ENCODE results near the gene DAB2IP. TPM values are rescaled to one million over a fixed set of nuclear protein-coding genes. Genes with fewer than 3 reads are reported as not detected.

Gene DAB2IP
- total RNA-seq, 1 experiment from 2014 or later: 31.0 TPM

GRCh38 chr9:121815546-121816448 is 164.4 kb downstream of the DAB2IP start:
- ATAC-seq: no peak
- H3K36me3 ChIP-seq (ENCODE audit: control insufficient read depth in 1 of 2, insufficient read depth in 2 of 2, low read length in 2 of 2): no peaks in the 10 kb centered on the region
- intact Hi-C loops (cut with micrococcal nuclease): no loop called here
- no peaks in the 10 kb centered on the region for H3K9me2 ChIP-seq (ENCODE audit: insufficient read depth)
- ChIA-PET CTCF (no interaction called here), RAD21 (ENCODE audit: low non-redundant PET in 1 of 2, low total read pairs in 2 of 2, uncharacterized antibody in 2 of 2, unreplicated experiment in 2 of 2) (no interaction called here), POLR2A (no interaction called here)
- TF ChIP-seq ZBTB33 (IDR thresholded peaks at IDR 0.05; ENCODE audit: extremely low read depth, insufficient replicate concordance, low read length) (no peak), CEBPB (IDR thresholded peaks at IDR 0.05; ENCODE audit: low read depth) (no peak), TCF7L2 (IDR thresholded peaks at IDR 0.05; ENCODE audit: borderline replicate concordance, extremely low read depth, insufficient read depth, insufficient read length) (no peak), ZFX (IDR thresholded peaks at IDR 0.05) (no peak), EGR1 (IDR thresholded peaks at IDR 0.05; ENCODE audit: low read depth) (no peak), CTCF (IDR thresholded peaks at IDR 0.05 in 2 of 3, conservative IDR thresholded peaks at IDR 0.05 in 1 of 3; ENCODE audit: borderline replicate concordance in 1 of 3, insufficient read depth in 1 of 3, low read depth in 2 of 3, low read length in 2 of 3) (no peak), ATF3 (IDR thresholded peaks at IDR 0.05) (no peak), REST (IDR thresholded peaks at IDR 0.05; ENCODE audit: low read depth) (no peak), POLR2AphosphoS5 (IDR thresholded peaks at IDR 0.05; ENCODE audit: low read depth, low read length) (no peak), SIN3A (IDR thresholded peaks at IDR 0.05; ENCODE audit: low read depth) (no peak), SP1 (IDR thresholded peaks at IDR 0.05; ENCODE audit: low read depth) (no peak), POLR2A (IDR thresholded peaks at IDR 0.05; ENCODE audit: borderline replicate concordance, extremely low read depth, insufficient read depth, insufficient read length) (no peak), ZNF274 (IDR thresholded peaks at IDR 0.05; ENCODE audit: low read depth, low read length) (no peak), SRF (IDR thresholded peaks at IDR 0.05; ENCODE audit: low read depth) (no peak), EZH2 (IDR thresholded peaks at IDR 0.05) (no peak), CBX3 (IDR thresholded peaks at IDR 0.05; ENCODE audit: low read depth) (no peak)
- DNase-seq (ENCODE audit: low read depth, low spot score): no peak
- no TSS peak for BruUV-seq (replicated peaks)
- H3K27me3 ChIP-seq (ENCODE audit: insufficient read depth, low read length): peaks cover 10% of the 10 kb centered on the region; the same call in 1 of the 2 replicates
- no peak overlapping the region for H3K27ac ChIP-seq (ENCODE audit: low read depth, low read length)
- H2AFZ ChIP-seq (ENCODE audit: low read depth, low read length, poor library complexity, severe bottlenecking): no peak overlapping the region
- H4K20me1 ChIP-seq (ENCODE audit: insufficient read depth): no peaks in the 10 kb centered on the region
- no peak overlapping the region for H3K4me3 ChIP-seq (replicated peaks in 1 of 2; ENCODE audit: low read depth in 1 of 2, low read length in 2 of 2)
- H3K4me1 ChIP-seq (ENCODE audit: control insufficient read depth in 1 of 2, insufficient read depth in 2 of 2, low read length in 2 of 2): no peaks in the 10 kb centered on the region
- no peak overlapping the region for H3K4me2 ChIP-seq (ENCODE audit: low read length)
- H3K79me2 ChIP-seq (ENCODE audit: insufficient read depth, low read length): no peaks in the 10 kb centered on the region
- no peaks in the 10 kb centered on the region for H3K9me3 ChIP-seq (ENCODE audit: control insufficient read depth in 1 of 2, insufficient read depth in 1 of 2, low read depth in 1 of 2, low read length in 2 of 2)
- H3K9ac ChIP-seq (ENCODE audit: low read length): no peak overlapping the region

All from HCT116 (cell line).